GM12874 (cell line): Measurements from ENCODE around the gene FASN.

Source experiments
- TF ChIP-seq, protein P1 (sequence below): IDR thresholded peaks from 2 replicates; pipeline ENCODE4 v1.5.1; 2011; ENCODE audit warnings: low read depth, mild to moderate bottlenecking, control low read depth, low read length, moderate library complexity; ENCODE audit not compliant: insufficient read depth

Gene FASN

DNA sequence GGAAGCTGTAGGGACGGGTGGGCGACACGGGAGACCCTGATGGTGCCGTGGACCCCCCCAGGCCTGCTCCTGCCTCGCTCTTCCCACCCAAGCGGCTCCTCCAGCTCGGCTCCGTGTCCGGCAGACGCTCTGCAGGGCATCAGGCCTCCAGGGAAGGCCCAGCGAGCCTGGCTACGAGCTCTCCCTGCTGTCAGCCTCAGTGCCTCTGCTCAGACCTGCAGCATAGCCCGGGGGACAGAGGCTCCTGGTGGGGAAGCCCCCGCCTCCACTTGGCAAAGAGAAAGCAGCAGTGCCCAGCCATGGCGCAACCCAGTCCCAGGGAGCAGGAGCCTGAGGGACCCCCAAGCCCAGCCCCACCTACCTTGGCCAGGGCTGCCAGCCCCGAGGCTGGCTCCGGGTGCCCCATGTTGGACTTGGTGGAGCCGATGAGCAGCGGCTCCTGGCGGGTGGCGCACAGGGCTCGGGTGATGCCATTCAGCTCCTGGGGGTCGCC, 5.9 kb downstream of the FASN start:
- TF ChIP-seq, protein P1, sequence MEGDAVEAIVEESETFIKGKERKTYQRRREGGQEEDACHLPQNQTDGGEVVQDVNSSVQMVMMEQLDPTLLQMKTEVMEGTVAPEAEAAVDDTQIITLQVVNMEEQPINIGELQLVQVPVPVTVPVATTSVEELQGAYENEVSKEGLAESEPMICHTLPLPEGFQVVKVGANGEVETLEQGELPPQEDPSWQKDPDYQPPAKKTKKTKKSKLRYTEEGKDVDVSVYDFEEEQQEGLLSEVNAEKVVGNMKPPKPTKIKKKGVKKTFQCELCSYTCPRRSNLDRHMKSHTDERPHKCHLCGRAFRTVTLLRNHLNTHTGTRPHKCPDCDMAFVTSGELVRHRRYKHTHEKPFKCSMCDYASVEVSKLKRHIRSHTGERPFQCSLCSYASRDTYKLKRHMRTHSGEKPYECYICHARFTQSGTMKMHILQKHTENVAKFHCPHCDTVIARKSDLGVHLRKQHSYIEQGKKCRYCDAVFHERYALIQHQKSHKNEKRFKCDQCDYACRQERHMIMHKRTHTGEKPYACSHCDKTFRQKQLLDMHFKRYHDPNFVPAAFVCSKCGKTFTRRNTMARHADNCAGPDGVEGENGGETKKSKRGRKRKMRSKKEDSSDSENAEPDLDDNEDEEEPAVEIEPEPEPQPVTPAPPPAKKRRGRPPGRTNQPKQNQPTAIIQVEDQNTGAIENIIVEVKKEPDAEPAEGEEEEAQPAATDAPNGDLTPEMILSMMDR, result no peak

DNA sequence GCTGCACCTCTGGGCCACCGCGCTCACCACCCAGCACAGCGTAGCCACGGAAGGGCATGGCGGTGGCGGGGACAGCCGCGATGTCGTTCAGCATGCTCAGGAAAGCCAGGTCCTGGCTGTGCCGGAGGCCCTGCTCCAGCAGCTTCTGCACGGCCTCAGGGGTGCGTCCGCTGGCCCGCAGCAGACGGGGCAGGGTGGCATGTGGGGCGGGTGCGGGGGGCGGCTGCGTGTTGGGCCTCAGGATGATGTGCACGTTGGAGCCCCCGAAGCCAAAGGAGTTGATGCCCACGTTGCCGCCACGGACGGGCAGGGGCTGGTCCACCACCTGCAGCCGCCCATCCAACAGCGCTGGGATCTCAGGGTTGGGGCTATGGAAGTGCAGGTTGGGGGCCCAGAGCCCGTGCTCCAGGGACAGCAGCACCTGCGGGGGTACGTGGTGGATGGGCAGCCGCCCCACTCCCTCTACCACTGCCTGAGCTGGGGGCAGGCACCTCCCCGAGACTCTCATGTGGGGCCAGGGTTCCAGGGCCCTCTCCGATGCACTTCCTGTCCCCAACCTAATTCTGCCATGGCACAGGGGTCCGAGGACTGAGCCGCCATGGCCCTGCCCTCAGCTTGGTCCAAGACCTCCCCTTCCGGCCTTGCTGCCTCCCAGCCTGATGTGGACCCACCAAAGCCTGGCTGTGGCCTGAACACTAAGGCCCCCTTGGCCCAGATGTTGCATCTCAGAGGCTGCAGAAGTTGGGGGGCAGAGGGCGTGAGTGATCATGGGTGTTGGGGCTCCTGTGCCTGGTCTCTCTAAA, 6.6 kb downstream of the FASN start:
- TF ChIP-seq, protein P1, result no peak

DNA sequence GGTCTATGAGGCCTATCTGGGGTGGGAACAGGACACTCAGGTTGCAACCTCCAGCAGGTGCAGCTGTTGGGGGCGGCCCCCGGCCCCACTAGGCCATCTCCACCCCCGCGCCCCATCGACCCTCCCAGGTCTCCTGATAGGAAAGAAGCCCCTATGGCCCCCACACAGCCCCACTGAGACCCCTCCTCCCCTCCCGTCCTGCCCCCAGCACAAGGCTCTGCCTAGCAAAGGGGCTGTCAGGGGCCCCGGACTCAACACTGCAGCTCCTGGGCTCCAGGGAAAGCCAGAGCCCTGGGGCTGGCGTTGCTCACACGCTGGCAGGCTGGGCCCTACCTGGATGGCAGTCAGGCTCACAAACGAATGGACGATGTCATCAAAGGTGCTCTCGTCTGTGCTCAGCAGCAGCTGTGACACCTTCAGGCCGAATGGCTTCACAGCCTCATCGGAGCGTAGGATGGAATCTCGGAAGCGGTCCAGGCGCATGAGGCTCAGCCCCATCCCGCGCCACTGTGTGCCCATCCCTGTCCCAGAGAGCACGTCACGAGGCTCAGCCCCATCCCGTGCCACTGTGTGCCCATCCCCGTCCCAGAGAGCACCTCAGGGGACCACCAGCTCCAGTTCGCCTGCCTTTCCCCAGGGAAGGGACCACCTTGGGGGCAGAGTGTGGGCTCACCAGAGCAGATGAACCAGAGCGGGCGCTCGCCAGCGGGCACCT, 7.3 kb downstream of the FASN start:
- TF ChIP-seq, protein P1, result no peak

DNA sequence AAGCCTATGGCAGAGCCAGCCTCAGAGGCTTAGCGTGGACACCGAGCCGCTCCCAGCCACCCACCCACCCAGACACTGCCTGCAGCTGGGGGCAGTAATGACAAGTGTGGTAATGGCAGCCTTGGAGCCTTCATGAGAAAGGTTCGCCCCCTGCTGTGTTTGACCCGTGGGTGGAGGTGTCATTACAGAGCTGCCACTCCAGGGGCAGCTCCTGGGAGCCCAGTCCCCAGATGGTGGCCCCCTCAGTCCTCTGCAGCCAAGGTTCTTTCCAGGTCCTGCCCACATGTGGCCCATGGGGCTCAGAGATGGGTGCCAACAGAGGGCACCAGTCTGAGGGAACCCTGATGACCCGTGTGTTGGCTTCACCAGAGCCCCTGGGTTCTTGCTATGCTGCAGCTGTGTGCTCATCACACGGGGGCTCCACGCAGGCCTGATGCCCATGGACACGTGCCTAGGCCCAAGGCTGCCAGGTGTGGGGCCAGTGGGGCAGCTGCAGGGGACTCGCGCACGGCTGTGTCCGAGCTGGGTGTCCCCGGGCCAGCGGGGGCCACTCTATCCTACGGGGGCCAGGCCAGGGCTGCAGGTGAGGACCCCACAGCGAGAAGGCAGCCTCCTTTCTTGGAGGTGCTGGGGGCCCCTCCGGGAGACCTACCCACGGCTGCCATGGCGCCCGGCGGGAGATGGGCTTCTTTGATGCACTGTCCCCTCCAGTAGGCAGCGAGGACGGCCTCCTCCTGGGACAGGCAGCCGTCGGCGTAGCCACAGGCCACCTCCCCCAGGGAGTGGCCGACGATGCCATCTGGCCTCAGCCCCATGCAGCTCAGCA, 8.1 kb downstream of the FASN start:
- TF ChIP-seq, protein P1, result no peak

DNA sequence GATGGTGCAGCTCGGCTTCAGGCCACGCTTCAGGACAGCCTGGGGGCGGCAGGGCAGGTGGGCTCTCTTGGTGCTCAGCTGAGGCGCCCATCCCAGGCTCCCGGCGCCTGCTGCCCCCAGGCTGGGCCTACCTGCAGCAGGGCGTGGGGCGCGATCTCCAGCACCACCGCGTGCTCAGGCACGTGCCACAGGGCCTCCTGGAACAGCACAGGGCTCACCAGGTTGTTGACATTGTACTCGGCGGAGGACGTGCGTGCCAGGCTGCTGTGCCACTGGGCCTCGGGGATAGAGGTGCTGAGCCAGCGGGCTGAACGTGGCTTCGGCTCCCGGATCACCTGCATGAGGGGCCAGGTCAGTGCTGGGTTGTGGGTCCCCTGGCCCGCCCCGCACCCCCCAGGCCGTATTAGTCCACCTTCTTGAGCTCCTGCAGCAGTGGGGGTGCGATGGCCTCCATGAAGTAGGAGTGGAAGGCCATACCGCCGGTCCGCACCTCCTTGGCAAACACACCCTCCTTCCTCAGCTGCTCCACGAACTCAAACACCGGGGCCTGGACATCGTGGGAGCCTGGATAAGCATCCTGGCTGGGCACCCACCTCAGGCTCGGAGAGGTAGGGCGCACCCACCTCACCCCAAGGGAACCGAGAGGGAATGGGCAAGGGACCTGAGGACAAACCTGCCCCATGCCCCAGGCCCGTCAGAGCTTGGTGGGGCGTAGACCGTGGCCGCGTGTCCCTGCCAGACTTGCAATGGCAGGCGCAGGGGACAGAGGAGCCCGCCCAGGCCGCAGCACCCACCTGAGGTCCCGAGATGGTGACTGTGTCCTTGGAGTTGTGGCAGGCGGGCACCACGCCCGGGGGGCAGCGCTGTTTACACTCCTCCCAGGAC, 9.0 kb downstream of the FASN start:
- TF ChIP-seq, protein P1, result no peak

DNA sequence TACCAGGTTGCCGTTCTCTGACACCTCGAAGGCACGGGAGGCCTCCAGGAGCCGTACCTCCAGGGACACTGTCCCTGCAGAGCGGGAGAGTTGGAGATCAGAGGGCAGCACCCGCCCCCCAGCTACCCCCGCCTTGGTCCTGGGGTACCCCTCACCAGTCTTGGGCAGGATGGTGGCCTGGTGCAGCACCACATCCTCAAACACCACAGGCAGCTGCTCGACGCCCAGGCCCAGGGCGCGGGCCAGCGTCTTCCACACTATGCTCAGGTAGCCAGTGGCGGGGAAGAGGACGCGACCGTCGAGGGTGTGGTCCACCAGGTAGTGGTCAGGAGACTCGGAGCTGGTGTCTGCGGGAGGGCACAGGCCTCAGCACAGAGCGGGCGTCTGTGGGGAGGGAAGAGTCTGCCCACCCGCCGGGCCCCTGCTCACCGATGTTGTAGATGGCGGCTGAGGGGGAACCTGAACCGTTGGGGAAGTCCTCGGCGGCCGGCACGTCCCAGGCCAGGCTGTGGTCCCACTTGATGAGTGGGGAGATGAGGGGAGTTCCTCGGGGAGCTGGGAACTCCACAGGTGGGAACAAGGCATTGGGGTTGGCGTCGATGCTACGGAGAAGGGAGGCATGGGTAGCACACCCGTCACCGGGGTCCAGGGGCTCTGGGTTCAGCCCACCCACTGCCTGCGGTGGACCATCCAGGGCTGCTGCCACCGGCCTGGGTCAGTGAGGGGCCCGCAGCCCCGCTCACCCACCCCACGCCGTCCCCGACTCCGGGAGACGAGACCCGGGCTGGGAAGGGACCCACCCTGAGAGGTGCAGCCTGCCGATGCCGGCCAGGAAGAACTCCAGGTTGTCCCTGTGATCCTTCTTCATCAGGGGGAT, 9.8 kb downstream of the FASN start:
- TF ChIP-seq, protein P1, result no peak
